HepG2 (cell line): ENCODE measurements around the gene UBE2QL1.

Experiments used
- BCL3 ChIP-seq: sonication (generic); formaldehyde crosslinking; IDR thresholded peaks from 2 replicates; pipeline ENCODE4 v1.5.1; 2020; ENCODE audit warnings: mild to moderate bottlenecking, missing genetic modification reagents, moderate library complexity
- ELF1 ChIP-seq: sonication (generic); formaldehyde crosslinking; IDR thresholded peaks from 2 replicates; pipeline ENCODE4 v1.4.0; 2020; ENCODE audit warnings: missing genetic modification reagents
- KDM4B ChIP-seq: sonication (generic); formaldehyde crosslinking; IDR thresholded peaks from 2 replicates; pipeline ENCODE4 v1.4.0; 2020; ENCODE audit warnings: missing genetic modification reagents
- KLF13 ChIP-seq: sonication (generic); formaldehyde crosslinking; IDR thresholded peaks from 2 replicates; pipeline ENCODE4 v1.4.0; 2020; ENCODE audit warnings: mild to moderate bottlenecking, missing genetic modification reagents
- KLF16 ChIP-seq, 2 experiments: sonication (generic) in 1 of 2; formaldehyde crosslinking in 1 of 2; IDR thresholded peaks; 2 replicates each; pipeline versions ENCODE4 v1.6.1 to v1.8.0; 2016 to 2023; ENCODE audit warnings: missing genetic modification reagents in 2 of 2, missing compliant biosample characterization in 1 of 2
- RBFOX2 ChIP-seq: fragments of 200-400 bp; formaldehyde crosslinking; IDR thresholded peaks from 2 replicates; pipeline ENCODE4 v1.6.1; 2017; ENCODE audit warnings: low read depth, mild to moderate bottlenecking, low read length
- SSRP1 ChIP-seq: IDR thresholded peaks from 2 replicates; pipeline ENCODE4 v1.6.1; 2016; ENCODE audit warnings: control low read depth
- ZFP91 ChIP-seq: sonication (generic); formaldehyde crosslinking; IDR thresholded peaks from 2 replicates; pipeline ENCODE4 v1.9.0; 2022; ENCODE audit warnings: missing genetic modification reagents, mild to moderate bottlenecking, borderline replicate concordance
- ZNF230 ChIP-seq: sonication (generic); formaldehyde crosslinking; IDR thresholded peaks from 2 replicates; pipeline ENCODE4 v1.4.0; 2020; ENCODE audit warnings: mild to moderate bottlenecking, missing genetic modification reagents
- ZNF337 ChIP-seq: sonication (generic); formaldehyde crosslinking; IDR thresholded peaks from 2 replicates; pipeline ENCODE4 v1.5.1; 2020; ENCODE audit warnings: missing genetic modification reagents, low read depth, mild to moderate bottlenecking, borderline replicate concordance
- TF ChIP-seq, protein P1 (sequence below): fragments of 450-650 bp; IDR thresholded peaks from 2 replicates; pipeline ENCODE4 v1.6.1; 2017; ENCODE audit warnings: mild to moderate bottlenecking
- TF ChIP-seq, protein P2 (sequence below): sonication (generic); formaldehyde crosslinking; IDR thresholded peaks from 2 replicates; pipeline ENCODE4 v1.5.0; 2020; ENCODE audit warnings: mild to moderate bottlenecking, missing genetic modification reagents, moderate library complexity
- TF ChIP-seq, protein P3 (sequence below): sonication (generic); formaldehyde crosslinking; IDR thresholded peaks from 2 replicates; pipeline ENCODE4 v1.9.0; 2021; ENCODE audit warnings: missing genetic modification reagents, borderline replicate concordance

DNA sequence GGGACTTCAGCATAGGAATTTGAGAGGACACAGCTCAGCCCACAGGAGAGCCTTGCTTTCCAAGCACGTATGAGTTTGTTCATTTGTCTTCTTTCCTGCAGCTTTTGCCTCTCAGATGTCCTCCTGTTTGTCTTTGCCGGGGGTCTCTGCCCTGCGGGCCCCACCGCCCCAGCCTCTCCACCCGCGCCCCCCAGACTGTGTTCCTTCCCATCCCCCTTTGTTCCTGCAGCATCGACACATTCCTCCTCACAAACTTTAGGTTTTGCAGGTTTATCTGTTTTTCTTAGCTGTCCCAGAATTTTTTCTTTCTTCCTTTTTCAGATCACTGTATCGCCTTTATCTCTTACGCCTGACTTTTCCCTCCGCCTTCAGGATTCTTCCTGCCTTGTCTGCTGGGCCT, 18.9 kb downstream of the UBE2QL1 start:
- TF ChIP-seq SSRP1 (CRISPR knock-in tag) (no peak), KDM4B (CRISPR knock-in tag) (no peak), ZFP91 (CRISPR knock-in tag) (no peak), ELF1 (no peak), RBFOX2 (no peak), ZNF230 (CRISPR knock-in tag) (no peak), ZNF337 (CRISPR knock-in tag) (no peak), BCL3 (CRISPR knock-in tag) (no peak), KLF13 (CRISPR knock-in tag) (no peak), KLF16 (CRISPR knock-in tag; IDR thresholded peaks at IDR 0.05) (no peak)
- TF ChIP-seq, protein P1, sequence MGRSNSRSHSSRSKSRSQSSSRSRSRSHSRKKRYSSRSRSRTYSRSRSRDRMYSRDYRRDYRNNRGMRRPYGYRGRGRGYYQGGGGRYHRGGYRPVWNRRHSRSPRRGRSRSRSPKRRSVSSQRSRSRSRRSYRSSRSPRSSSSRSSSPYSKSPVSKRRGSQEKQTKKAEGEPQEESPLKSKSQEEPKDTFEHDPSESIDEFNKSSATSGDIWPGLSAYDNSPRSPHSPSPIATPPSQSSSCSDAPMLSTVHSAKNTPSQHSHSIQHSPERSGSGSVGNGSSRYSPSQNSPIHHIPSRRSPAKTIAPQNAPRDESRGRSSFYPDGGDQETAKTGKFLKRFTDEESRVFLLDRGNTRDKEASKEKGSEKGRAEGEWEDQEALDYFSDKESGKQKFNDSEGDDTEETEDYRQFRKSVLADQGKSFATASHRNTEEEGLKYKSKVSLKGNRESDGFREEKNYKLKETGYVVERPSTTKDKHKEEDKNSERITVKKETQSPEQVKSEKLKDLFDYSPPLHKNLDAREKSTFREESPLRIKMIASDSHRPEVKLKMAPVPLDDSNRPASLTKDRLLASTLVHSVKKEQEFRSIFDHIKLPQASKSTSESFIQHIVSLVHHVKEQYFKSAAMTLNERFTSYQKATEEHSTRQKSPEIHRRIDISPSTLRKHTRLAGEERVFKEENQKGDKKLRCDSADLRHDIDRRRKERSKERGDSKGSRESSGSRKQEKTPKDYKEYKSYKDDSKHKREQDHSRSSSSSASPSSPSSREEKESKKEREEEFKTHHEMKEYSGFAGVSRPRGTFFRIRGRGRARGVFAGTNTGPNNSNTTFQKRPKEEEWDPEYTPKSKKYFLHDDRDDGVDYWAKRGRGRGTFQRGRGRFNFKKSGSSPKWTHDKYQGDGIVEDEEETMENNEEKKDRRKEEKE = no peak
- TF ChIP-seq, protein P2, sequence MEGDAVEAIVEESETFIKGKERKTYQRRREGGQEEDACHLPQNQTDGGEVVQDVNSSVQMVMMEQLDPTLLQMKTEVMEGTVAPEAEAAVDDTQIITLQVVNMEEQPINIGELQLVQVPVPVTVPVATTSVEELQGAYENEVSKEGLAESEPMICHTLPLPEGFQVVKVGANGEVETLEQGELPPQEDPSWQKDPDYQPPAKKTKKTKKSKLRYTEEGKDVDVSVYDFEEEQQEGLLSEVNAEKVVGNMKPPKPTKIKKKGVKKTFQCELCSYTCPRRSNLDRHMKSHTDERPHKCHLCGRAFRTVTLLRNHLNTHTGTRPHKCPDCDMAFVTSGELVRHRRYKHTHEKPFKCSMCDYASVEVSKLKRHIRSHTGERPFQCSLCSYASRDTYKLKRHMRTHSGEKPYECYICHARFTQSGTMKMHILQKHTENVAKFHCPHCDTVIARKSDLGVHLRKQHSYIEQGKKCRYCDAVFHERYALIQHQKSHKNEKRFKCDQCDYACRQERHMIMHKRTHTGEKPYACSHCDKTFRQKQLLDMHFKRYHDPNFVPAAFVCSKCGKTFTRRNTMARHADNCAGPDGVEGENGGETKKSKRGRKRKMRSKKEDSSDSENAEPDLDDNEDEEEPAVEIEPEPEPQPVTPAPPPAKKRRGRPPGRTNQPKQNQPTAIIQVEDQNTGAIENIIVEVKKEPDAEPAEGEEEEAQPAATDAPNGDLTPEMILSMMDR = no peak
- TF ChIP-seq, protein P3, sequence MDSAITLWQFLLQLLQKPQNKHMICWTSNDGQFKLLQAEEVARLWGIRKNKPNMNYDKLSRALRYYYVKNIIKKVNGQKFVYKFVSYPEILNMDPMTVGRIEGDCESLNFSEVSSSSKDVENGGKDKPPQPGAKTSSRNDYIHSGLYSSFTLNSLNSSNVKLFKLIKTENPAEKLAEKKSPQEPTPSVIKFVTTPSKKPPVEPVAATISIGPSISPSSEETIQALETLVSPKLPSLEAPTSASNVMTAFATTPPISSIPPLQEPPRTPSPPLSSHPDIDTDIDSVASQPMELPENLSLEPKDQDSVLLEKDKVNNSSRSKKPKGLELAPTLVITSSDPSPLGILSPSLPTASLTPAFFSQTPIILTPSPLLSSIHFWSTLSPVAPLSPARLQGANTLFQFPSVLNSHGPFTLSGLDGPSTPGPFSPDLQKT (CRISPR knock-in tag) = no peak
